CD4-positive, alpha-beta T cell treated with Interleukin-17A for 4 hours (primary cell): ENCODE results near the gene AXL.
"Not testable (repeated sequence)": the region's sequence is repeated elsewhere in the genome, so short reads cannot be mapped to it uniquely, and the experiment has no call there.

Experiments
- DNase-seq: peaks from one replicate; pipeline ENCODE4 v3.0.0-alpha.2; 2020; ENCODE audit warnings: mixed read lengths

The AXL gene

DNA sequence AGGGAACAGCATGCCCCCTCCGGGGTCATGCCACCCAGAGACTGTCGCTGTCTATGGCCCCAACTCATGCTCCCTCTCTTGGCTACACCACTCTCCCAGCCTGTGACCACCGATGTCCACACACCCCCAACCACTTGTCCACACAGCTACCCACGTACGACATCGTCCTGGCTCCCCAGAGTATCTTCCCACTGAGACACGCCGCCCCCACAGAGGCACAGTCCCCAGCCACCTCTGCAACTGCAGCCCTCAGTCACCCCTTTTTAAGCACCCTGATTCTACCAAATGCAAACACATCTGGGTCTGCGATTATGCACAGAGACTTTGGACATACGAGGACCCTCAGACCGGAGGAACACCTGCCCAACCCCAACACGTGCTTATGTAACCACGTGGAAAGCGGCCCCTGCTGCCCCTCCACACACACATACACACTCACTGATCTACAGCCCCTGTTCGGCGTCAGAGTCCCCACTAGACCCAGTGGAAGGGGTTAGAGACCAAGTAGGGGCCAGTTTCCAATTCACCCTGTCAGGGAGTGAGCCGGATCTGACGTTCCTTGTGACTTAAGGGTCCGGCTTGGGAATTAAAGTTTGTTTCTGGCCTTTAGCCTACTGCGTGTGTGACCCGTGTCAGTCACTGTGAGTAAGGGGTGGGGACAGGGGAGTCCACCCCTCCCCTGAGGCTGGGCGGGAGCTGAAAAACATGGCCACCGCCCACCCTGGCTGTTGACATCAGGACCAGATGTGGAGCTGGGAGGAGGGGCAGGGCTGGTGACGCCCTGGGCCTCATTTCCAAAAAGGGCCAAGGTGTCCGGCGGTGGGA, 11.9 kb upstream of the AXL start:
- no peak for DNase-seq

DNA sequence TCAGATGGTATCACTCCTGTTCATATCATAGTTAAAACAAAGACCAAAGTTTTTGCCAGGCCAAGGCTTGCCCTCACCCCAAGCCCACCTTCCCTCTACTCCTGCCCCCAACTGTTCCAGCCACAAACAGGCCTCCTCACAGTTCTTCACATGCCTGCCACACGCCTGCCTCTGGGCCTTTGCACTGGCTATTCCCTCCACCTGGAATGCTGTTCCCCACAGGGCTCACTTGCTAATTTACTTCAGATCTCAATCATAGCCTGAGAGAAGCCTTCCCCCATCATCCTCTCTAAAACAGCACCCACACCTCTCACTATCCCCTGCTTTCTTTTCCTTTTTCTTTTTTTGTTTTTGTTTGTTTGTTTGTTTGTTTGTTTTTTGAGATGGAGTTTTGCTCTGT, 4.9 kb upstream of the AXL start:
- DNase-seq, result no peak

DNA sequence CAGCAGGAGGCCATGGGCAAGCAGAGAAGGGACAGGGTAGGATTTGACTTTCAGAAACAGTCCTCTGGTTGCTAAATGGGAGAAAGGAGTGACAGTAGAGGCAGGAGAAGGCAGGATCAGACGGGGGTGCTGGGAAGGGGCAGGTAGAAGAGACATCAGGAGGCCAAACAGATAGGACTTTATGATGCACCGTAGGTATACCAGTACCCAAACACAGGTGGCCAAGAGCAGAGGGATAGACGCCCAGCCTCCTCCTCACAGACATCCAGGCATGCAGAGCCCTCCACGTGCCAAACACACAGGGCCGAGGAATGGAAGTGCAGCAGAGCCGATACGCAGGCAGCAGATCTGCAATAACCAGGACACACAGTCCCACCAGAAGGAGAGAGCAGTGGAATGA, 1.3 kb upstream of the AXL start:
- no peak for DNase-seq

DNA sequence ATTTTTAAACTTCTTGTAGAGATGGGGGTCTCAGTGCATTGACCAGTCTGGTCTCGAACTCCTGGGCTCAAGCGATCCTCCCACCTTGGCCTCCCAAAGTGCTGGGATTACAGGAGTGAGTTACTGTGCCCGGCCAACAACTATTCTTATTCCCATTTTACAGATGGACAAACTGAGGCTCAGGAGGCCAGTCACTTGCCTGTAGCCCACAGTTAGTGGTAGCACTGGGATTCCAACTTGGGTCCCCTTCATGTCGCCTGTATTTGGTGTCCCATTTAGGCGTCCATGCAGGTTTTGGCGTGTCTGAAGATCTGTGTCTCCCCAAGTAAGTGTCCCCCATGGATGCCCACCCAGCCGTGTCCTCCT, 791 bp upstream of the AXL start:
- DNase-seq, result no peak

DNA sequence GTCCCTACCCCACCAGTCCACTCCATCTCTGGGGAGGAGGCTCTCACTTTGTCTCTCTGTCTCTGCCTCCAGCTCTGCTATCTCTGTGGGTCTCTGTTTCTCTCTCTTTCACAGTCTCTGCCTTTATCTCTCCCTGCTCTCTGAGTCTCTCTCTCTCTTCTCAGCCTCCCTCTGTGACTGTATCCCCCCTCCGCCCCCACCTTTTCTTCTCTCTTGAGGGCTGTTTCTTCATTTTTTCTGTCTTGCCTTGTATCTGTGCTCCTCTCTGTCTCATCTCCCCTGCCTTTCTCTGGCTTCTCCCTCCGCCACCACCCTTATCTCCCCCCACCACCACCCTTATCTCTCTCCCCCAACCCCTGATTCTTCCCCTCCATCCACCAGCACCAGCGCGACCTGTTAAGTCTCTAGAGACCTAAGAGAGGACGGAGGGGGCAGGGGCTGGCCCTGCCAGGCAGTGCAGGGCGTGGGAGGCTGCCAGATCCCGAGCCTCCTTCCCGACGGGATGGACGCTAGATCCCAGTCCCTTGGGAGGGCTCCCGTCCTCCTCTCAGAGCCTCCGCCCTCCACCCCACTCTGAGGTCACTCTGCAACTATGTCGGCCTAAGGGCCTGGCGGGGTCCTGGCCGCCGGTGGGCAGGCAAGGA, 1.0 kb downstream of the AXL start:
- no peak for DNase-seq

DNA sequence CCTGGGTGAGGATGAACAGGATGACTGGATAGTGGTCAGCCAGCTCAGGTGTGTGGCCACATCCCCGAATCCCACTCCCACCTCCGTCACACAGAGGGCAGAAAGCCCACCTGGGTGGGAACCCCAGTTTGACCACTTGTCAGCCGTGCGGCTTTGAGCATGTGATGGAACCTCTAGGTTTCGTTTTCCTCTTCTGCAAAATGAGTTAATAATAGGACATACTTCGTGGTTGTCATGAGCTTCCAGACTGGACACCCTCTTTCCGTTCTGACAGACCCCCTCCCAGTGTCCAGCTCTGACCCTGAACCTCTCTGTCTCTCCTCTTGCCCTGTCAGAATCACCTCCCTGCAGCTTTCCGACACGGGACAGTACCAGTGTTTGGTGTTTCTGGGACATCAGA, 1.8 kb downstream of the AXL start:
- no peak for DNase-seq

DNA sequence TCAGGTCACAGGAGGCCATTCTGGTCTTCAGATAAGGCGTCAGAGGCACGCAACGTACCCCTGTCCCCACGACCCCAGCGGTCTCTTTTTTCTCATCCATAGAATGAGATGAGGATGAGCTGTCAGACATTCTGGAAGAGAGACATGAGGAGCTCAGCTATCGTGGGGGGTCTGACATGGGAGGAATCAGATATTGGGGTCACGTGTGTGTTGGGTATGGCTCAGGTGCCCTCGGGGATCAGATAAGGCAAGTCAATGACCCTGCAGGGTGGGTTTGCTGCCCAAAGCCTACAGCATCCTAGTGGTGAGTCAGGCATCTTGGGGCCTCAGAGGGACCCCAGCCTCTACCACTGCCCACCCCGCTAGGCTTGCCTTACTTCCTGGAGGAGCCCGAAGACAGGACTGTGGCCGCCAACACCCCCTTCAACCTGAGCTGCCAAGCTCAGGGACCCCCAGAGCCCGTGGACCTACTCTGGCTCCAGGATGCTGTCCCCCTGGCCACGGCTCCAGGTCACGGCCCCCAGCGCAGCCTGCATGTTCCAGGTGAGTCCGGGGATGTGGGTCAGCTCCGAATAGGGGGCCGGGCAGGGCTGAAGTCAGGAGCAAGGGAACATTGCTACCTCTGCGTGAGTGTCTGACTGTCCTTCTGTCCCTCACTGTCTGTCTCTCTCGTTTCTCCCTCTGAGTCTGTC, 2.6 kb downstream of the AXL start:
- DNase-seq, result no peak

- no peak for DNase-seq
Observed at GRCh38 chr19:41222240-41222639, 3.2 kb downstream of the AXL start.

DNA sequence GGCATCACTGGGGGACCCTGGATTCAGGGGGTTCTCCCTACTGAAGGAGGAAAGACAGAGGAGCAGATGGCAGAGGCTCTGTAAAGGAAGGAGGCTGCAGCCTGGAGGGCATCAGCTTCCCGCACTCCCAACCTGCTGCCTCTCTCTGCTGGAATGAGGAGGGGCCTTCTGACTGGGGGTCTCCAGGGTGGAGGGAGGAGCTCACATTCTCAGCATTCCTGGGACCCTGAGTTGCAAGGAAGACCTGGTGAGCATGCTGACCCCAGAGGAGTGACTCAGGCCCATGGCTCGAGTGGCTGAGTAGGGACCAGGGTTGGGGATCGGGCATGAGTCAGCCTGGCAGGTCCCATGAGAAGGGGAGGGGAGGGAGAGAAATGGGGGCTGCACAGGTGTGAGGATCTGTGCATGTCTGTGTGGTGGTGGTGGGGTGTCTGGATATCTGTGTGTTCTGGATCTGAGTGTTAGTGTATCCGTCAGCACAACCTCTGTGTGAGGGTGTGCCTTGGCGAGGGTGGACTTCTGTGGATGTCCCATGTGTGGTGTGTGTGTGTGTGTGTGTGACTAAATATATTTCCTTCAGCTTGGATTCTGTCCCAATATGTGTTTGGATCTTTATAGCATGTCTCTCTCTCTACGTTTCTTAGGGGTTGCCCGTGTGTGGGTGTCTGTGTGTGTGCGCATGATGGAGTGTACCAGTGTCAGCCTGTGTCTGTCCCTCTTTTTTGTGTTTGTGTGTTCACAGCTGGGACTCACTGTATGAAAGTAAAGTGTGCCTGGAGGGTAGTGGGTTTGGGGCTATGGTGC, 4.6 kb downstream of the AXL start:
- DNase-seq, result no peak

- DNase-seq, result no peak
Observed at GRCh38 chr19:41224632-41225031, 5.6 kb downstream of the AXL start.

GRCh38 chr19:41225238-41226052, 6.4 kb downstream of the AXL start:
- DNase-seq, result peak; percentile 47

- DNase-seq, result peak; percentile 60
Observed at GRCh38 chr19:41226053-41226873, 7.2 kb downstream of the AXL start.

DNA sequence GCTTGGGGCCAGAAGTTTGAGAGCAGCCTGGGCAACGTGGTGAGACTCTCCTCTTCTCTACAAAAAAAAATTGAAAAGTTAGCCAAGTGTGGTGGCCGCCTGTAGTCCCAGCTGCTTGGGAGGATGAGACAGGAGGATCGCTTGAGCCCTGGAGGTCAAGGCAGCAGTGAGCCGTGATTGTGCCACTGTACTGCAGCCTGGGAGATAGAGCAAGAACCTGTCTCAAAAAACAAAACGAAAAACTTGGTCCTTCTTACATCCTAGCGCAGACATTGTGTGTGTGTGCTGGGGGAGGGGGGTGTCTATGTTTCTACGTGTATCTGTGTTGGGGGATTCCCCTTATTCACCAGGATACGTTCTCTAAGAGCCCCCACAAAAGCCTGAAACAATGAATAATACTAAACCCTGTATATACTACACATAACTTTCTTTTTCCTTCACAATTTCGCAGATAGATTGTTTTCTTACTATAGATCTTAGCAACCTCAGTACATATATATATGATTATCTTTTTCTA, 7.9 kb downstream of the AXL start:
- DNase-seq, result no peak

- DNase-seq, result no peak
Observed at GRCh38 chr19:41228486-41228885, 9.5 kb downstream of the AXL start.

GRCh38 chr19:41229338-41229737, 10.3 kb downstream of the AXL start:
- not testable (repeated sequence) for DNase-seq

GRCh38 chr19:41230067-41230857, 11.2 kb downstream of the AXL start:
- no peak for DNase-seq

- no peak for DNase-seq
Observed at GRCh38 chr19:41232686-41233085, 13.7 kb downstream of the AXL start.

DNA sequence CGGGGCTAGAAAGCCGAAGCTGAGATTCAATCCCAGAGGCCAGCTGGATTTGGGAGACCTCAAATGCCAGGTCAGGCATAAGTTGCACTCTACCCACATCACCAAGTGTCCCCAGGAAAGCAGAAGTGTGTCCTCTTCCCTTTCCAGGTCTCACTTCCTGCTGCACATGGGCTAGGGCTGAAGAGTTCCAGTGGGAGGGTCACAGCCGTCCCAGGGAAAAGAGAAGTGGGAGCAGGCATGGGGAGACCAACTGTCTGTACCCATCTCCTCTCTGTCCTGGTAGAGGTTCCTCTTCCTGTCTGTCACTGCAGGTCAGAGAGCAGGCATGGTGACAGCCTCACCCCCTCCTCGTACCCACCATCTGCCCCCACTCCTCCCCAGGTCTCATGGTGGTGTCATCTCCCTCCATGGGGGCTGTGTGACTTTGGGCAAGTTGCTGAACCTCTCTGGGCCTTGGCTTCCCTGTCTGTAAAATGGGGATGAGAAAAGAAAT, 14.8 kb downstream of the AXL start:
- DNase-seq, result no peak

- DNase-seq, result no peak
Observed at GRCh38 chr19:41234512-41235168, 15.6 kb downstream of the AXL start.

GRCh38 chr19:41235480-41235879, 16.5 kb downstream of the AXL start:
- DNase-seq, result no peak
